HG02840 (cell line): ENCODE results near the gene ENGASE.

Experiments
- ATAC-seq: cut with Tn5 transposase; IDR thresholded peaks from one replicate; pipeline ENCODE4 v1.9.1; 2021; ENCODE audit warnings: mild to moderate bottlenecking, moderate library complexity, moderate number of reproducible peaks; ENCODE audit not compliant: unreplicated experiment, low FRiP score

ENGASE gene

GRCh38 chr17:79036596-79036995 lies 38.0 kb upstream of the ENGASE start:
- no peak for ATAC-seq

GRCh38 chr17:79038545-79039135 lies 36.0 kb upstream of the ENGASE start:
- no peak for ATAC-seq

- no peak for ATAC-seq
These were observed 35.5 kb upstream of the ENGASE start for GRCh38 chr17:79039171-79039570.

- ATAC-seq, result no peak
These were observed 34.7 kb upstream of the ENGASE start for GRCh38 chr17:79039886-79040285.

GRCh38 chr17:79041041-79041570 lies 33.5 kb upstream of the ENGASE start:
- no peak for ATAC-seq

- no peak for ATAC-seq
These were observed 32.8 kb upstream of the ENGASE start for GRCh38 chr17:79041723-79042420.

GRCh38 chr17:79042421-79043190 lies 32.0 kb upstream of the ENGASE start:
- no peak for ATAC-seq

GRCh38 chr17:79043191-79043930 lies 31.3 kb upstream of the ENGASE start:
- ATAC-seq, result no peak

GRCh38 chr17:79043931-79044320 lies 30.7 kb upstream of the ENGASE start:
- ATAC-seq, result no peak

GRCh38 chr17:79044462-79044861 lies 30.2 kb upstream of the ENGASE start:
- ATAC-seq, result no peak

- no peak for ATAC-seq
These were observed 29.5 kb upstream of the ENGASE start for GRCh38 chr17:79045001-79045729.

- ATAC-seq, result no peak
These were observed 28.8 kb upstream of the ENGASE start for GRCh38 chr17:79045842-79046196.

- no peak for ATAC-seq
These were observed 28.3 kb upstream of the ENGASE start for GRCh38 chr17:79046197-79046915.

- ATAC-seq, result no peak
These were observed 27.7 kb upstream of the ENGASE start for GRCh38 chr17:79046916-79047280.

GRCh38 chr17:79047291-79047920 lies 27.2 kb upstream of the ENGASE start:
- no peak for ATAC-seq

GRCh38 chr17:79047923-79048825 lies 26.4 kb upstream of the ENGASE start:
- no peak for ATAC-seq

GRCh38 chr17:79048826-79049755 lies 25.5 kb upstream of the ENGASE start:
- no peak for ATAC-seq
